Activated CD8-positive, alpha-beta memory T cell treated with anti-CD3 and anti-CD28 coated beads, Interleukin-2, amount 50 U/mL, for 24 hours (primary cell): ENCODE measurements around the gene MORN3.

Experiments used
- DNase-seq: peaks from one replicate; pipeline ENCODE4 v3.0.0-alpha.2; 2020; ENCODE audit errors: extremely low read depth

MORN3 gene

GRCh38 chr12:121602766-121603165, 66.7 kb downstream of the MORN3 start:
- DNase-seq: no peak

GRCh38 chr12:121600702-121601336, 68.6 kb downstream of the MORN3 start:
- no peak for DNase-seq
